ENCODE data around the gene SLC25A22.

Gene SLC25A22

DNA sequence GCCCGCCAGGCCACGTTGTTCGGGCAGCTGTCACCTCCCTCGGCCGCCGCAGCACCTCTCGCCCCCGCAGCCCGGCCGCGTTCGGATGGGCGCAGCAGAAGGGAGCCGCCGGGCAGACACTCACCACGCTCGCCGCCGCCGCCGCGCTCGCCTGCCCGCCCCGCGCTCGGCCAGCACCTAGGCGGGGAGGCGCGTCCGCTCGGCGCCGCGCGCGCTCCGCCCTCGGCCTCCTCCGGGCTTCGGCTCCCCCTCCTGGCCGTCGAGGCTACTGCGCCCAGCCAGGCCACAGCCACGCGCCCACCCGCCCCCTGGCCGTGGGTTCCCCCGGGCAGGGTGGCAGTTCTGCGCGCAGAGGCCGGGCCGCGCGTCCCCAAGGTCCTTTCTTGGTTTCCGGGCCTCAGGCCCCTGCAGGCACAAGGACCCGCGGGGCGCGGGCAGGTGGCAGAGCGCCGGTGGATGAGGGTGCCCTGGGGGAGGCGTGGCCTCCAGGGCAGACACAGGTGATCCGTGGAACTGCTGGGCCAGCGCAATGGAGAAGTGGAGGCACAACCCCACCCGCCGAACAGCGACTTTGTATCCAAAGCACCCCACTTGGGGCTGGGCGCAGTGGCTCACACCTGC, at the start of gene SLC25A22:
Gene SLC25A22 (minus strand): TSS at position 189 of the 621 bp plus-strand sequence. CDS start 3,275 bp downstream, outside the sequence.
- peak within 1 kb of the TSS; percentile 92 for H3K4me3 ChIP-seq (ENCODE audit: low read depth, low read length)
- DNase-seq (ENCODE audit: low read depth): peak; percentile 88
- peak; percentile 79 for TF ChIP-seq CTCF (IDR thresholded peaks at IDR 0.05; ENCODE audit: insufficient read depth, low read depth, low read length, missing control alignments)

DNA sequence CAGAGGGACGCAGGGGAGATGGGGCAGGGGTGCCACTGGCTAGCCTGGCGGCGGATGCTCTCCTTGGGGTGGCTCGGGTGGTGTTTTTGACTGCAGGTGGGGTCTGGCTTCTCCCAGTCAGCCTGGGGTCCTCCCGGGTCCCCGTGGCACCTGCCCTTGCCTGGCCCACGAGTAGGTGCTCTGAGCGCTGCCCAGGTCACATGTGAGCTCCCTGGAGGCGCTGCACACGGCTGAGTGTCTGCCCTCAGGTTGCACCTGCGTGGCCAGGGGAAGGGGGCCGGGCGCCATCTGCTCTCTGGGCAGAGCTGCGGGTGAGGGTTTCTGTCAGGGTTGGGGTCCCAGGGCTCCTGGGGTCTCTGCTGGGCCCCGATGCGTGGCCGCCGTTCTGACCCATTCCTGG, 49.8 kb upstream of the SLC25A22 start:
- no peak for TF ChIP-seq CTCF (IDR thresholded peaks at IDR 0.05; ENCODE audit: insufficient read depth, low read depth, low read length, missing control alignments)
- H3K4me3 ChIP-seq (ENCODE audit: low read depth, low read length): no peak overlapping the region

DNA sequence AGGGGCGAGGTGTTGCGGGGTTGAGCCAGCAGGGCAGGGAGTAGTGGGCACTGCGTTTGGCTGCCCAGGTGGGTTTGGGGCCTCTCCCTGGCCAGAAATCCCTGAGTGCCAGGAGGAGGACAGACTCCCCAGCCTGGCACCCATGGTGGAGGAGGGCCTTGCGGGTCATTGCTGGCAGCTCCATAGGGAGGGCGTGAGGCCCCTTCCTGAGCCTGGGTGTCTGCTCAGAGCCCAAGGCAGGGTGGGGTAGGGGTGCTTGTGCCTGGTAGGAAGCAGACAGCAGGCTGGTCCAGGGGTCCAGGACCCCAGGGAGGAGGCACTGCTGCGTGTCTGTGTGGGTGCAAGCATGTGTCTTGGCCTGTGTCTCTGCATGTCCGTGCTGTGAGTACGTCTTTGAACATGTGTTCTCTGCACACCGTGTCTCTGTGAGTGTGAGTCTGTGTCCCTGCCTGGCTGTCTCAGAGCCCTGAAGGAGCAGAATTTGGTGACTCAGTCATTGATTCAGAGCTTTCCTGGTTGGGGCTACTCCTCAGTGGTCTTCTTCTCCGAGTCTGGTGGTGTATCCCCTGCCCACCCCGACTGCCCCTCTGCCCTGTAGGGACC, 48.5 kb upstream of the SLC25A22 start:
- DNase-seq (ENCODE audit: low read depth): no peak

More for the DNA sequence above, 49.8 kb upstream of the SLC25A22 start:
- no peak for DNase-seq (ENCODE audit: low read depth)

GRCh38 chr11:845872-846495, 47.9 kb upstream of the SLC25A22 start:
- no peak for TF ChIP-seq CTCF (IDR thresholded peaks at IDR 0.05; ENCODE audit: insufficient read depth, low read depth, low read length, missing control alignments)
- H3K4me3 ChIP-seq (ENCODE audit: low read depth, low read length): no peak overlapping the region
- no peak for DNase-seq (ENCODE audit: low read depth)

More for the DNA sequence above, 48.5 kb upstream of the SLC25A22 start:
- TF ChIP-seq CTCF (IDR thresholded peaks at IDR 0.05; ENCODE audit: insufficient read depth, low read depth, low read length, missing control alignments): no peak
- no peak overlapping the region for H3K4me3 ChIP-seq (ENCODE audit: low read depth, low read length)

DNA sequence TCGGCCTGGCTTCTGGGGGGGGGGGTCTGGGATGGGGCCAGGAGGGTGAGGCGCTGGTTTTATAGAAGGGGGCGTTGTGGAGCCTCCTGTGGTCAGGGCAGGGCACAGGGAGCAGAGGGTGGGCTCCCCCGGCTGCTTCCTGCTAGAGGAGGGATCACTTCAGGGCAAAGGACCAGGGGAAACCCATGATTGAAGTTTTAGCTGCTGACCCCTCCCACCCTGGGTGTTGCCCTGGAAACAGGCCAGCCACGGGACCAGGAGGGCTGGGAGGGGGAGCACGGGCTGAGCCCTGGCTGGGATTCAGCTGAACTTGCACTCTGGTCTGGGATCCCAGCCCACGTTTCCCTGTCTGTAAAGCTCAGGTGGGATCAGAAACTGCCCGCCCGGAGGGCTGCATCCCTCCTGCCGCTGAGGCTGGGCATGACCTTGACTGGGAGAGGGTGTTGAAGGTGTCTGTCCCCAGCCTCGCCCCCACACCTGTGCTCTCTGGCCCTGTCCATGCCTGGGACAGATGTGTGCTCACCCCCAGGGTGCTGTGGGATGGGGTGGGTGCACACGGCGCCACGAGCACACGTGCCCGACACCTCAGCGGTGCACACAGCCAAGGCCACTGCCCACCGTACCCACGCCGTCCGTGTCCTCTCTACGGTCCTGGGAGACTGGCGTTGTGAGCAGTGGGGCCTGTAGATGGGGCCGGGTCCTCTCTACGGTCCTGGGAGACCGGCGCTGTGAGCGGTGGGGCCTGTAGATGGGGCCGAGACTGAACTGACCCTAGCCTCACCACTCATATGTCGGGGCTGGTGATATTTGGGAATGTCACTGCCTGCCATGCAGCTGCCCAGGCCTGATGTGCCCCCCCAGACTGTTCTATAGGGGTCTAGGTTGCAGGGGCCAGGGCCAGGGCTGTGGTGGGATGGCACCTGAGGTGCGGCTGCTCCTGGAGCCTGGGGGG, 46.9 kb upstream of the SLC25A22 start:
- H3K4me3 ChIP-seq (ENCODE audit: low read depth, low read length): no peak overlapping the region
- TF ChIP-seq CTCF (IDR thresholded peaks at IDR 0.05; ENCODE audit: insufficient read depth, low read depth, low read length, missing control alignments): no peak
- no peak for DNase-seq (ENCODE audit: low read depth)

DNA sequence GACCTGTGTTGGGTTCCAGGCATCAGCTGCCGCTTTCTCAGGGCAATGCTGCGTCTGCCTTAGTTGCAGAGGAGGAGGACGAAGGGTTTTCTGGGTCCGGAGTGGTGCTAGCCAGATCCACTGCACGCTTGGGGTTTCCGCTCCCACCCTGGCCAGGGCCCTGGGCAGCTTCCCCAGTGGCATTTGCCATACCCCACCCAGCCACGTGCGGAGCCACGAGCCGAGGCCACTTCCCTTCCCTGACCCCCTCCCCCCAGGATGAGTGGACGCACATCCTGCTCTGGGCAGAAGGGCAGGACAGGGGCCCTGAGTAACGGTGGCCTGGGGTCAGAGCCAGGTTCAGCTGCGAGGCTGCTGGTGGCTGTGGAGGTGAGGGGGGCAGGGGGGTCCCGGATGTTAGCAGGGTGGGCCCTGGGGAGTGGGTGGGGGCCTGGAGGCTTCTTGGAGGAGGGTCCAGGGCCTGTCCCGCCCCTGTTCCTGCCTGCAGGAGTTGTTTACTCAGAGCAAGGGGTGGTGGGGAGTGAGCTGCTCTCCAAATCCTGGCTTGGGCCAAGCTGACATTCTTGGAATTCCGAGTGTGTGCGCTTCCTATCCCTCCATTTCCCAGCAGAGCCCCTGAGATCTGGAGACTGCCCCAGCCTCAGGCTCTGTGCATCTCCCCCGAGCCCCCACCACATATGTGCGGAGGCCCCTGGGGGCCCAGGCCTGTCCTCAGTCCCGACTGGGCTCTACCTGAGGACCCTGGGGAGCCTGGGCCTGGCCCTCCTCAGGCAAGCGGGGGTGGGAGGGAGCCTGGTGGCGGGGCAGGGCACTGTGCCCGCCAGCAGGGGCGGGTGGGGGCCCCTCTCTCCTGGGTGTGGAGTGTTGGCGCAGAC, 46.0 kb upstream of the SLC25A22 start:
- DNase-seq (ENCODE audit: low read depth): no peak
- peak overlapping the region; percentile 98; the same call in 1 of the 2 replicates for H3K4me3 ChIP-seq (ENCODE audit: low read depth, low read length)

More for the DNA sequence above, 46.0 kb upstream of the SLC25A22 start:
- TF ChIP-seq CTCF (IDR thresholded peaks at IDR 0.05; ENCODE audit: insufficient read depth, low read depth, low read length, missing control alignments): no peak
